T-helper 2 cell (primary cell): ENCODE measurements around the gene GNAS-AS1.
A peak's percentile ranks its signal among the peaks of the same experiment; 100 is the strongest.

Experiments
- DNase-seq, 5 experiments: peaks; one replicate each; pipeline versions ENCODE4 v3.0.0 to v3.0.0-alpha.2; 2012 to 2022

GNAS-AS1 gene

GRCh38 chr20:58807801-58808200 lies 42.9 kb downstream of the GNAS-AS1 start:
- DNase-seq, result no peak

GRCh38 chr20:58803533-58803932 lies 47.2 kb downstream of the GNAS-AS1 start:
- DNase-seq, result no peak

DNA sequence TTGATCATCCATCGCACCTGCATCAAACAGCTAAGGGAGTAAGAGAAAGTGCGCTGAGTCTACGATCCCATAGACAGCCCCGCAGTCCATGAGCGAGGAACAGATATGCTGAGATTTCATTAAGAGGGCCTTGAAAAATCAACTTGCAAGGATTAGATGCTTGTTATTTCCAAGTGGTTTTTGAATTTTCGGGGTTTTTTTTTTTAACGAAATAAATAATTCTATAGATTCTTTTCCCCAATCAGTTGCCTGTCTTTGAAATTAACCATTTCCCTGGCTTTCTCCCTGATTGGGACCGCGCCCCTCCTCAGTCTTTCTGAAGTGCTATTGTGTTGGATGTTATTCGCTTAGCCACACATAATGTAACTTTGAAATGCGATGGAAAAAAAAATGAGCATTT lies 48.6 kb downstream of the GNAS-AS1 start:
- DNase-seq, result no peak

GRCh38 chr20:58800134-58800871 lies 50.4 kb downstream of the GNAS-AS1 start:
- DNase-seq, result no peak

DNA sequence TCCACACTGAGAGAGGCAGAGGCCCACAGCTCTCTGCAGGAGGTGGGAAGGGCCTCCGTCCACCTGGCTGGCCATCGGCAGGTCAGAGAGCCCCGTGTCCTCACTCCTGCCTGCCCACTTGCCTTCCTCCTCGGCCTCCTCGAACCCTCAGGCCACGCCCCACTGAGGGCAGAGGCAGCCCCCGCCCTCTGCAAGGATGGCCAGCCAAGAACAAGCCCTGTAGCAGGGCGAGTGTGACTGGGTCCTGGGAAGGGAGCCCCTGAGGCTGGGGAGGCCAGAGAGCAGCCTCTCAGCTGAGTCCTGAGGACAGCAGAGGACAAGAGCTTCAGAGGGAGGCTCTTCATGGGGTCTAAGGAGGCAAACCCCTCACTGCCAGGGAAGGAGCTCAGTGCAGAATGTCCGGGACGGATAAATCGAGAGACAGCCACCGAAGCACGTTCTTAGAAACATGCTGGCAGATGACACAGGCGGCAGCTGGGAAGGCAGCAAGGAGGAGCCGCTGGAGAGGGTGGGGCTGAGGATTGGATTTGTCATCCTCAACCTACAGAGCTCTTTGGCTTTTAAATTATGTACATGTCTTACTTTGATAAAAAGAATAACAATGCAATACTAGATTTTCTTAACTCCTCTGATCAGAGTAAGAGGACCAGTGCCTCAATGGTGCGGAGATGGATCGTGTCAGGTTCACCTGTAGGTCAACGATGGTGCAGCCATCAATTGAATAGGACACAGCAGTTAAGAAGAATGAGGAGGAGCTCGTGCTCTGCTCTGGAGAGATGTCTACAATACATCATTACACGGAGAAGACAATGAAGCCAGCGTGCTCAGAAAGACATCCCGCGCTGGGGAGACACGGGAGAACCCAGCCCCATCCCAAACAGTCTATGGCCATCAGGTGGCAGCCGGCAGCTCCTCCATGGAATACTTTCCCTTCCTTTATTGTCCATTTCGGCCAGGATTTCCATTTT lies 53.0 kb downstream of the GNAS-AS1 start:
- no peak for DNase-seq

- no peak for DNase-seq
Measured at GRCh38 chr20:58795923-58796245, 54.8 kb downstream of the GNAS-AS1 start.

DNA sequence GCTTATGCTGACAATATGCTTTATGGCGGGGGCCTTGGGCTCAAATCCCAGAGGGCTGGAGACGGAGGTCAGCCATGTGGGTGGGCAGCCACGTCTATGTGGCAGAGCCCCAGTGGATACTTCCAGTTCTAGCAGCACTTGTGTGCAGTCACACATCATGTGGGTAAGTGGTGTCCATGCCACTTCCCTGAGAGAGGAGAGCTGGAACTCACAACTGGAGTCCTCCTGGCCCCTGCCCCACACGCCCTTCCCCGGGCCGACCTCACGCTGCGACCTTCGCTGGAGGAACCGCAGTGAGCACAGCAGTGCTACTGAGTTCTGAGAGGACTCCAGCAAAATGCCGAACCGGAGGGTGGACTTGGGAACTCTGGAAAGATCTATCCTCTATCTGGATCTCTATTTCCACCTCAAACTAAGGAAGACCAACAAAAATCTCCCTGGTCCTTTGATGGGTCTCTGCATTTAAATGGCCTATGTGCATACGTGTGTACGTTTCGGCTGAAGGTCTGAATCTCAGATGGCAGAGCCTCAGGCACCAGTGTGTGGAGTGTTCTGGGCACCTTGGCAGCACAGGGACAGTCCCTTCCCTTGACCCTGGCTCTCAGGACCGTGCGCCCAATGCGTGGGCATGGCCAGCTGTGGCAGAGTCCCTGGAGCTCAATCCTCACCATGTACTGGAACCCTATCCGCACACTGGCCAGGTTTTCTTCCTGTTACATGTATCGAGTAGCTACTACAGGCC lies 55.4 kb downstream of the GNAS-AS1 start:
- DNase-seq, result no peak

DNA sequence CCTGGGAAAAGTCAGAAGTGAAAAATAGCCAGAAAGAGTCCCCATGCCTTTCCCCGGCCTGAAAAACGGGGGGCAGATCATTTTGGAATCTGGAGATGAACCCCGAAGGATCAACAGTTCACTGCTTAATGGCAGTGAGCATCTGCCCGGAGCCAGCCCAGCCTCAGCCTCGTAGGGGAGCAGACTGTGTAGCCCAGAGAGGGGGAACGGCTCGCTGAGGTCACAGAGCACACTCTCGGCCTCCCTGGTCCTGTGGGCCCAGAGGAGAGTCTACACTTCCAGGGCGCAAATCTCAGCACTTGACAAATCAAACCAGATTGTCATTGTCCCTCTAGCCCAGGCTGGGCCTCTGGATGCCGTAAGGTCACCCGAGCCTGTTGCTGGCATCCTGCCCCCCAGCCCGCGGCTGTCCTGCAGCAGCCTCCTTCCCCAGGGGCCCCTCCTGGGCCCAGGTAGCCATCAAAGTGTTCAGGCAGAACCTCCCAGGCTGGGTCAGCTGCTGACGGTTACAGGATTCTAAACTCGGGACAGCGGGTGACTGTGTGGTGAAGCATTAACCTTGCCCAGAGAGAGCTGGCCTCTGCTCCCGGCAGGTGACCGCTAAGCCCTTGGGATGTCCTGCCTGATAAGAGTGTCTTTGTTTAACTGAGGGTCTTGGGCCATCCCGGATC lies 56.1 kb downstream of the GNAS-AS1 start:
- DNase-seq, result no peak

- DNase-seq, result no peak
Measured at GRCh38 chr20:58793512-58794420, 56.9 kb downstream of the GNAS-AS1 start.

- DNase-seq, result no peak
Measured at GRCh38 chr20:58792426-58792825, 58.3 kb downstream of the GNAS-AS1 start.

DNA sequence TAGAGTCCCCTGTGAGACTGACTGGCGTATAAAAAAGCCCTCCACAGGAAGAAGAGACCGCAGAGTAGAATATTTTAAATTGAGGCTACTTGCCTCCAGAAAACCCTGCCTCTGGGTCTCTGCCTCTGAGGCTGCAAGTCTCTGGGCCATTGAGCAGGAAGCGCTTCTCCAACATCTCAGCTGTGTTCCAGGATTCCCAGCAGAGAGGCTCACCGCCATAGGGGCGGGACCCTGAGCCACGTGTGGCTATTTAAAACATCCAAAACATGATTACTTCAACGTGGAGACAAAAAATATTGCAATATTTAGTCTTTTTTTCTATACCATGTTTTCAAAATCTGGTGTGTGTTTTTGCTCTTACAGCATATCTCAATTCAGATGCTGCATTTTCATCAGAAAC lies 59.4 kb downstream of the GNAS-AS1 start:
- DNase-seq, result no peak

DNA sequence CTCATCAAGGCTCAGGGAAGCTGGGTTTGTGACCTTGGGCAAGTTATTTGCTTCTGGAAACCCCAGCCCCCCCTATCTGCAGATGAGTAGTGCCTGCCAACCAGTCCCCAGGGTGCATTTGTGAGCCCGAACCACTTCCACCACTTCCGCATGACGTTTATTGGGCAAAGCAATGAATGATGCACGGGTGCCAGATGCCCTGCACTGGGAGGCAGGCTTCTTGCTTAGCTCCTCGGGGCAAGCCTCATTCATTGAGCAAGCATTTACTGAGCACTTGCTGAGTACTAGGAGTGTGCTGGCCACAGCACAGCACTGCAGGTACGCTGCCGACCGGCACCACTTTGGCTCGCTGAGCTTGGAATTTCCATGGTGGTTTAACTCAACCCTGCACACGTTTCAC lies 60.2 kb downstream of the GNAS-AS1 start:
- peak in 1 of 5 experiments; percentile 20 for DNase-seq

- DNase-seq, result no peak
Measured at GRCh38 chr20:58788896-58789544, 61.7 kb downstream of the GNAS-AS1 start.

GRCh38 chr20:58787211-58788005 lies 63.3 kb downstream of the GNAS-AS1 start:
- no peak for DNase-seq

- DNase-seq, result no peak
Measured at GRCh38 chr20:58784321-58785074, 66.2 kb downstream of the GNAS-AS1 start.

DNA sequence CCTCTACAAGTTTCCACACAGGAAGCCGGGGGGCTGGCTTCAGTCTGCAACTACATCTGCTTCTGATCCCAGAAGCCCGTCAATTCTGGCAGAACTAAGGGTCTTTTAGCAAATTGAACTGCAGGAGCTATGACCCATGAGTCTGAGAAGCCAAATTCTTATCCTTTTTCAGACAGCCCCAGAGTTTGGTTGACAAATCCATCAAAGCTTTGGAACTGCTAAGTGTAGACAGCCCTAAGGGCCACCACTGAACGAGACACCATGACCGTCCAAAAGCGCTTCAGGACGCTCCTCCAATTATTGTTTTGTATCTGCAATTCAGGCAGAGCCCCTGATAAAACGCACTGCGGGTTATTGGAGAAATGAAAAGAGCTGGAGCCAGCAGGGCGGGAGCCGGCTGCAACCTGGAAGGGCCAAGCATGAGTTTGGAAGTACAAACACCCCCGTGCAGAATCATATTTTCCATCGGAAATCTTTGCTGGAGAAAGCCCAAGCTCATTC lies 67.1 kb downstream of the GNAS-AS1 start:
- no peak for DNase-seq

DNA sequence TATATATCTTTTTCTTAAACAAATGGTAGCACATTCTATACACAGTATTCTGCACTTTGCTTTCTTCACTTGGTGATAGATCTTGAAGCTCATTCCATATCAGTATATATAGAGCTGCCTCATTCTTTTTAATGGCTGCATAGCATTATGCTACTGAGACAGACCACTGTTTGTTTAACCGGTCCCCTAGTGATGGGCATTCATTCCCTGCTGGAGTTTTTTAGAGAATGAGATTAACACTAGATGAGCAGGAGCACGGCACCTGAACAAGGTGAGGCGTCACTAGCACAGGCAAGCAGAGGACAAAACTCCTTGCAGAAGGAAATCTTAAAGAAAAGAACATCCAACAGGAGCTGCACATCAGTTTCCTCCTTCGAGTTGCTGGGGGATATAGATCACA lies 69.6 kb downstream of the GNAS-AS1 start:
- DNase-seq, result no peak

DNA sequence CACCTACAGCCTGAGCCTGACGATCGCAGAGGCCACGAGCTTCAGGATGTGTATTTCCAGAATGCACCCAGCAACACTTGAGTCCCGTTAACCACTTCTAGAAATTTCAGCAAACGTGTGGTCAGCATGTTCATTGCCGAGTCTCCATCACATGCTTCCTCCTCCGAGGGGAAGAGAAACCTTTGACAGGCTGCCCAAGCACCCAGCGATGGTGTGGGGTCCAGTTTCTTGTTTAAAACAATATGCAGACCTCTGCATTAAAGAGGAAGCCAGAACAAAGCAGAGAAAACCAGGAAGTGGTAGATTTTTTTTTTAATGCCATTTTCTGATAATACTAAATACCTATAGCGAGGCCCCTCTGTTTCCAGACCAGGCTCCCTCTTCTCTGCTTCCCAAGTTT lies 71.9 kb downstream of the GNAS-AS1 start:
- DNase-seq, result no peak

DNA sequence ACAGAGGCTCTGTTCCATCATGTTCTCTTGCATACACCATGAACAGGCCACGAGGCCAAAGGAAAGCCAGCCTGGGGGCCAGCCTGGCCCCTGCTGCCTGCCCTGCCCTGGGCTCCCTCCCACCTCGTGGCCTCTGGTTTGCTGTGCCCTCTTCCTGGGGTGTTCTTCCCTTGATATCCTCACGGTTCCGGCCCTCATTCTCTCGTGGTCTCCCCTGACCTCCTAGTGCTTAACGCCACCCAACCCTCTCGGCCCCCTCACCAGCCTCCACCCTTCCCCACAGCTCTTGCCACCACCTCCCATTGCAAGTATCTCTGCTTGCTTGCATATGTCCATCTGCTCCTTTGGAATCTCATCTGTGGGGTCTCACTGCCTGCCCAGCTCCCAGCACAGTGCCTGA lies 73.0 kb downstream of the GNAS-AS1 start:
- DNase-seq, result no peak
